Measurements from ENCODE around the gene SH2D3A.

Gene SH2D3A

DNA sequence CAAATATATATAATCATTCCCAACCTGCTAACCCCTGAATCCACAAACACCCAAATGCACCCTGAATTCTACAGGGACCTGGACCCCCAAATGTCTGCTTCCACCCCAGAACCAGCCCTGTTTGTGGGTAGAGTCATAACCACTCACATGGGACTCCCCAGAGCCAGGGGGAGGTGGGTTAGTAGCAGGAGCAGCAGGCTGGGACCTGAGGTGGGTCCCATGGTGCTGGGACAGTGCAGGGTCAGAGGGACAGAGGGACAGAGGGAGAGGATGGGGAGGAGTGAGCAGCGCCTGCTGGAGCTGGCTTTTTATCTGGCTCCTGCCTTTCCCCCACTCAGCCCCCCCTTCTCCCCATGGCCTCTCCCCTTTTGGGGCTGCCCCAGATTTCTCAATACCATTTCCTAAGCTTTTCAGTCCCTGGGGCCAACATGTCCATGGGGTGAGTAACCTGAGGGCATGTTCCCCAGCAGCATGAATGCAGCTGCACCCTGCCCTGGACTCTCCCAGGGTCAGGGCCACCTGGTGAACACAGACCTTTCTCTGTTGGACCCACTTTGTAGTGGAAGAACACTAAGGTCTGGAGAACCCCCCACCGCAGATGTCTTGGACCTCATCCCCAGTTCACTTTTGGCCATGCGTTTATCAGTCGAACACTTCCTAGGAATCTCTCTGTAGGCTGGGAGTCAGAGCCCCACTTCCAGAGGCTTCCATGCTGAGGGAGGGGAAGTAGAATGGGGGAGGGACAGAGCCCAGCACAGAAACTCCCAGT is 46.7 kb downstream of the SH2D3A start, which contains the start of gene C3:
Gene C3 (minus strand): TSS at position 282 of the 769 bp plus-strand sequence. CDS start 61 bp downstream, at position 221.
- Histone ChIP-seq H3K27ac (no peak within 1 kb of the TSS), H3K4me3 (ENCODE audit: low read depth, low read length) (no peak within 1 kb of the TSS)

DNA sequence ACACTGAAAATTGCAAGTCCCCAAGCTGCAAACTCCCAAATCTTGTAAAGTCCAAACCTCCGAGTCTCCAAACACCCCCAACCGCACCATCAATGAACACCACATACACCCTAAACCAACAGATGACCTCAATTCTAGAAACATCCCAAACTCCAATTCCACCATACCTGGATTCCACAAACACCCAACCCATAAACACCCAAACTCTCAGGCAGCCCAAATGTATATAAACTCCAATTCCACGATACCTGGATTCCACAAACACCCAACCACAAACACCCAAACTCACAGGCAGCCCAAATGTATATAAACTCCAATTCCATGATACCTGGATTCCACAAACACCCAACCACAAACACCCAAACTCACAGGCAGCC is 47.3 kb downstream of the SH2D3A start:
- H3K4me3 ChIP-seq (ENCODE audit: low read depth, low read length): no peak overlapping the region
- no peaks in the 10 kb centered on the region for H3K36me3 ChIP-seq (replicated peaks)
- H3K27ac ChIP-seq: no peak overlapping the region
- TF ChIP-seq, protein P1, sequence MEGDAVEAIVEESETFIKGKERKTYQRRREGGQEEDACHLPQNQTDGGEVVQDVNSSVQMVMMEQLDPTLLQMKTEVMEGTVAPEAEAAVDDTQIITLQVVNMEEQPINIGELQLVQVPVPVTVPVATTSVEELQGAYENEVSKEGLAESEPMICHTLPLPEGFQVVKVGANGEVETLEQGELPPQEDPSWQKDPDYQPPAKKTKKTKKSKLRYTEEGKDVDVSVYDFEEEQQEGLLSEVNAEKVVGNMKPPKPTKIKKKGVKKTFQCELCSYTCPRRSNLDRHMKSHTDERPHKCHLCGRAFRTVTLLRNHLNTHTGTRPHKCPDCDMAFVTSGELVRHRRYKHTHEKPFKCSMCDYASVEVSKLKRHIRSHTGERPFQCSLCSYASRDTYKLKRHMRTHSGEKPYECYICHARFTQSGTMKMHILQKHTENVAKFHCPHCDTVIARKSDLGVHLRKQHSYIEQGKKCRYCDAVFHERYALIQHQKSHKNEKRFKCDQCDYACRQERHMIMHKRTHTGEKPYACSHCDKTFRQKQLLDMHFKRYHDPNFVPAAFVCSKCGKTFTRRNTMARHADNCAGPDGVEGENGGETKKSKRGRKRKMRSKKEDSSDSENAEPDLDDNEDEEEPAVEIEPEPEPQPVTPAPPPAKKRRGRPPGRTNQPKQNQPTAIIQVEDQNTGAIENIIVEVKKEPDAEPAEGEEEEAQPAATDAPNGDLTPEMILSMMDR (IDR thresholded peaks at IDR 0.05; ENCODE audit: low read depth, low read length, missing control alignments): no peak
- in situ Hi-C loops (cut with HindIII; ENCODE audit: low pct_ligation_motif_present, low sequenced_read_pairs): no loop called here
- H3K27me3 ChIP-seq (replicated peaks): no peaks in the 10 kb centered on the region
- DNase-seq: no peak

More for the DNA sequence above, 46.7 kb downstream of the SH2D3A start, which contains the start of gene C3:
- H3K27me3 ChIP-seq (replicated peaks): no peaks in the 10 kb centered on the region
- DNase-seq: no peak
- in situ Hi-C loops (cut with HindIII; ENCODE audit: low pct_ligation_motif_present, low sequenced_read_pairs): no loop called here
- TF ChIP-seq, protein P1 (IDR thresholded peaks at IDR 0.05; ENCODE audit: low read depth, low read length, missing control alignments): no peak
- no peaks in the 10 kb centered on the region for H3K36me3 ChIP-seq (replicated peaks)

DNA sequence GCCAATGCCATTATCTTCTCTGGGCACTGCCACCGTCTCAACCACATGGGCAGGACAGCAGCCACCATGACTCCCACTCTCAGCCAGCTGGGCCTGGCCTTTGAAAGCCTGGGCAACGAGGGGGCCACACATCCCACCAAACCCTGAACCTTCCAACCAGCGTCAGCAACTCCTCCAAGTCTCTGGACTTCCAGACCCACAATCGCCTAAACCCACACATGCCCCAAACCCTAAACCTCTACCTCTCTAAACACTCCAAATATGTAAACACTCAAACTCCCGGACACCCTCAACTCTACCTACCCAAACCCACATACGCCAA is 47.7 kb downstream of the SH2D3A start:
- H3K27me3 ChIP-seq (replicated peaks): no peaks in the 10 kb centered on the region
- H3K27ac ChIP-seq: no peak overlapping the region
- TF ChIP-seq, protein P1 (IDR thresholded peaks at IDR 0.05; ENCODE audit: low read depth, low read length, missing control alignments): no peak
- no peak overlapping the region for H3K4me3 ChIP-seq (ENCODE audit: low read depth, low read length)
- H3K36me3 ChIP-seq (replicated peaks): no peaks in the 10 kb centered on the region
- no peak for DNase-seq
- in situ Hi-C loops (cut with HindIII; ENCODE audit: low pct_ligation_motif_present, low sequenced_read_pairs): no loop called here

DNA sequence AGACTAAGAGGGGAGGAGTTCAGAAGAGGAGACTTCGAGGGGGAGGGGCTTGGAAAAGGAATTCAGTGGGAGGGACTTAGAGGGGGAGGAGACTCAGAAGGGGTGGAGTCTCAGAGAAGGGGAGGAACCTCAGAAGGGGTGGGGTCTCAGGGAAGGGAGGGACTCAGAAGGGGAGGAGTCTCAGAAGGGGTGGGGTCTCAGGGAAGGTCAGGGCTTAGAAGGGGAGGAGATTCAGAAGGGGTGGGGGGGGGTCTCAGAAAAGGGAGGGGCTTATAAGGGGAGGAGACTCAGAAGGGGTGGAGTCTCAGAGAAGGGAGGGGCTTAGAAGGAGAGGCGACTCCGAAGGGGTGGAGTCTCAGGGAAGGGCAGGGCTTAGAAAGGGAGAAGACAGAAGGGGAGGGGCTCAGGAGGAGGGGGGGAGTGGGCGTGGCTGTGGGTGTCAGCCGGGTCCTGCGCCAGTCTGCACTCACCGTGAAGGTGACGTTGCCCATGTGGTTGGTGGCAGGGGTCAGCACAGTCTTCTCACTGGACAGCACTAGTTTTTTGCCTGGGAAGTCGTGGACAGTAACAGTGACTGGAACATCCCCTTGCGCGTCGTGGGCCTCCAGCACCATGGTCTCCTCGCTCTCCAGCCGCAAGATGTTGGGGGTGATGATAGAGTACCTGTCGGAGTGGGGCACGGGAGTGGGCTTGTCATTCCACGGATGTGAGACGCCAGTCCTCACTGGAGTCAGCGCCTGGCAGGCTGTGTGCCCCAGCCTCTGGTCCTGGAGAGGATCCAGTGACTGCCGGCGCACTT is 48.3 kb downstream of the SH2D3A start:
- Histone ChIP-seq H3K36me3 (replicated peaks) (no peaks in the 10 kb centered on the region), H3K4me3 (ENCODE audit: low read depth, low read length) (no peak overlapping the region), H3K27ac (no peak overlapping the region), H3K27me3 (replicated peaks) (no peaks in the 10 kb centered on the region)
- in situ Hi-C loops (cut with HindIII; ENCODE audit: low pct_ligation_motif_present, low sequenced_read_pairs): no loop called here
- TF ChIP-seq, protein P1 (IDR thresholded peaks at IDR 0.05; ENCODE audit: low read depth, low read length, missing control alignments): no peak
- no peak for DNase-seq

DNA sequence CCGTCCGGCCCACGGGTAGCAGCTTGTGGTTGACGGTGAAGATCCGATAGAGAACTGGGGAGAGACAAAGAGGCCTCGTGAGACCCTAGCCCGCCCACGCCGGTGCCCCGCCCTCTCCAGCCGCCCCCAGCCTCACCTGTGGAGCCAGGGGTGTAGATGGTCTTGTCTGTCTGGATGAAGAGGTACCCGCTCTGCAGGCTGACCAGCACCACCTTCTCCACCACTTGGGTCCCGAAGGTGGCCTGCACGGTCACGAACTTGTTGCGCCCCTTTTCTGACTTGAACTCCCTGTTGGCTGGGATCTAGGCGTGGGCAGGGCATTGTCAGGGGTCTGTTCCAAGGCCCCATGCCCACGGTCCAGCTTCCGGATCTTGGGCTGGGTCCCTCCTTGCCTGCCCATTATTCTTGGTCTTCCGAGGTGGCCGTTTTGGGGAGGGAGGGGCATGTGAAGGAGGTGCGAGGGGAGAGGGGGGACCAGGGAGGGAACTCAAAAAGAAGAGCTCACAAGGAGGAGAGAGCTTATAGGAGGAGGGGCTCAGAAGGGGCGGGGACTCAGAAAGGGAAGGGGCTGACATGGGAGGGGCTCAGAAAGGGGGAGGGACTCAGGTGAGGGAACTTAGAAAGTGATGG is 49.0 kb downstream of the SH2D3A start:
- Histone ChIP-seq H3K36me3 (replicated peaks) (no peaks in the 10 kb centered on the region), H3K27me3 (replicated peaks) (no peaks in the 10 kb centered on the region), H3K27ac (no peak overlapping the region), H3K4me3 (ENCODE audit: low read depth, low read length) (no peak overlapping the region)
- TF ChIP-seq, protein P1 (IDR thresholded peaks at IDR 0.05; ENCODE audit: low read depth, low read length, missing control alignments): no peak
- in situ Hi-C loops (cut with HindIII; ENCODE audit: low pct_ligation_motif_present, low sequenced_read_pairs): no loop called here
- no peak for DNase-seq
